ENCODE measurements around the gene EPYC.

- TF ChIP-seq CTCF (IDR thresholded peaks at IDR 0.05) (no peak), POLR2A (IDR thresholded peaks at IDR 0.05; ENCODE audit: low read depth) (no peak), EP300 (IDR thresholded peaks at IDR 0.05) (no peak)
These were observed 45.7 kb downstream of the EPYC start for GRCh38 chr12:90959032-90959431.
